Endothelial cell (in vitro differentiated cells): ENCODE results near the gene DIPK1C. TPM values are rescaled to one million over a fixed set of nuclear protein-coding genes. Genes with fewer than 3 reads are reported as not detected.

Experiments used
- DNase-seq: peaks from one replicate; pipeline ENCODE4 v3.0.0; 2021; ENCODE audit warnings: low spot score
- H3K27ac Mint-ChIP-seq: one replicate; pipeline ENCODE4 v1.8.0; 2021; ENCODE audit warnings: mixed read lengths, inconsistent platforms; ENCODE audit not compliant: unreplicated experiment
- H3K27me3 Mint-ChIP-seq: one replicate; pipeline ENCODE4 v1.8.0; 2021; ENCODE audit warnings: mild to moderate bottlenecking, moderate library complexity, mixed read lengths, inconsistent platforms; ENCODE audit not compliant: unreplicated experiment
- H3K36me3 Mint-ChIP-seq: one replicate; pipeline ENCODE4 v1.8.0; 2021; ENCODE audit warnings: mild to moderate bottlenecking, low read depth, mixed read lengths, inconsistent platforms; ENCODE audit not compliant: unreplicated experiment
- H3K4me1 Mint-ChIP-seq: one replicate; pipeline ENCODE4 v1.8.0; 2021; ENCODE audit warnings: mild to moderate bottlenecking, mixed read lengths, inconsistent platforms; ENCODE audit not compliant: unreplicated experiment
- H3K4me3 Mint-ChIP-seq: one replicate; pipeline ENCODE4 v1.8.0; 2021; ENCODE audit warnings: mild to moderate bottlenecking, mixed read lengths, inconsistent platforms; ENCODE audit not compliant: unreplicated experiment
- H3K9me3 Mint-ChIP-seq: one replicate; pipeline ENCODE4 v1.8.0; 2021; ENCODE audit warnings: mixed read lengths, inconsistent platforms; ENCODE audit not compliant: unreplicated experiment
- CTCF ChIP-seq: fragments of 200-600 bp; sonication (generic); IDR thresholded peaks from one replicate; pipeline ENCODE4 v1.5.0; 2021; ENCODE audit warnings: antibody characterized with exemption; ENCODE audit not compliant: unreplicated experiment
- total RNA-seq: library from RNA; stranded (reverse); fragmentation: NEBNext Ultra II Directional; extraction: Animal tissue kit (Norgen Biotek cat#: 25700); gene quantifications from one replicate; pipeline ENCODE4 v1.2.1, GENCODE V29; 2021; ENCODE audit not compliant: unreplicated experiment

Gene DIPK1C
- total RNA-seq, 1 donor from 2014 or later, result 0.21 TPM

DNA sequence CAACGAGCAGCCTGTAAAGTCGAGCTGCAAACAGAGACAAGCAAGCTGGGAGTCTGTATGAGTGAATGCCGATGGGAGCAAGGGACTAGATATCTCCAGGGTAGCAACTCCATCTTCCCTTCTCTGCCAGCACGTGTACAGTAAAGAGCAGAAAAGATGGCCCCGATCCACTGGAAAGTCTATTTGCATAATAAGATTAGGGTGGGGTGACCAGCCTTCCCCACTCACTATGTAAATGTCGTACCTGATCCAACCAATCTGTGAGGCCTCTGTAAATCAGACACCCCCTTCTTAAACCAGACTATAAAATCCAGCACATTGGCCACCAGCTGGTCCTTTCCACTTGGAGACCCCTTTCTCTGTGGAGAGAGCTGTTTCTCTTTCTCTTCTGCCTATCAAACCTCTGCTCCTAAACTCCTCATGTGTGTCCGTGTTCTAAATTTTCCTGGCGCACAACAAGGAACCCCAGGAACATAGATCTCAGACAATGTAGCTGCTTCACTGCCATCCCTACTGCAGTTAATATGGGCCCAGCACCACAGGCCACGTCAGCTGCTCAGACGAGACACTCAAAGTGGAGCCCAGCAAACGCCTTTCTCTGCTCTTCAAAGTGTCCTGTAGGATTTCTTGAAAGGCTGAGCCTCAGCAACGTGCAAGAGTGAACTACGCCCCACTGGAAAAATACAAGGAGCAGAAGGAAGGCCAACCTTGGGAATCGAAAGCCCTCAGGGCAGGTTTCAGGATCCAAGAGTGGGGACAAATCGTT lies 26.1 kb downstream of the DIPK1C start:
- no peak for TF ChIP-seq CTCF
- no peak overlapping the region for H3K27ac Mint-ChIP-seq
- peaks cover 10% of the 10 kb centered on the region for H3K36me3 Mint-ChIP-seq
- DNase-seq, result no peak
- H3K4me1 Mint-ChIP-seq, result peaks cover 6% of the 10 kb centered on the region
- peaks cover 13% of the 10 kb centered on the region for H3K27me3 Mint-ChIP-seq
- H3K4me3 Mint-ChIP-seq, result no peak overlapping the region
- peaks cover 13% of the 10 kb centered on the region for H3K9me3 Mint-ChIP-seq

GRCh38 chr18:74430231-74430630 lies 26.9 kb downstream of the DIPK1C start:
- Mint-ChIP-seq H3K4me3 (no peak overlapping the region), H3K4me1 (peaks cover 2% of the 10 kb centered on the region), H3K27me3 (peaks cover 13% of the 10 kb centered on the region), H3K27ac (no peak overlapping the region), H3K36me3 (peaks cover 10% of the 10 kb centered on the region), H3K9me3 (peaks cover 13% of the 10 kb centered on the region)
- no peak for DNase-seq
- TF ChIP-seq CTCF, result no peak

- Mint-ChIP-seq H3K27me3 (peaks cover 16% of the 10 kb centered on the region), H3K4me3 (no peak overlapping the region), H3K9me3 (peaks cover 23% of the 10 kb centered on the region), H3K36me3 (peaks cover 18% of the 10 kb centered on the region), H3K4me1 (peaks cover 2% of the 10 kb centered on the region), H3K27ac (no peak overlapping the region)
- no peak for DNase-seq
- TF ChIP-seq CTCF, result no peak
Measured at GRCh38 chr18:74429096-74429495, 28.0 kb downstream of the DIPK1C start.

DNA sequence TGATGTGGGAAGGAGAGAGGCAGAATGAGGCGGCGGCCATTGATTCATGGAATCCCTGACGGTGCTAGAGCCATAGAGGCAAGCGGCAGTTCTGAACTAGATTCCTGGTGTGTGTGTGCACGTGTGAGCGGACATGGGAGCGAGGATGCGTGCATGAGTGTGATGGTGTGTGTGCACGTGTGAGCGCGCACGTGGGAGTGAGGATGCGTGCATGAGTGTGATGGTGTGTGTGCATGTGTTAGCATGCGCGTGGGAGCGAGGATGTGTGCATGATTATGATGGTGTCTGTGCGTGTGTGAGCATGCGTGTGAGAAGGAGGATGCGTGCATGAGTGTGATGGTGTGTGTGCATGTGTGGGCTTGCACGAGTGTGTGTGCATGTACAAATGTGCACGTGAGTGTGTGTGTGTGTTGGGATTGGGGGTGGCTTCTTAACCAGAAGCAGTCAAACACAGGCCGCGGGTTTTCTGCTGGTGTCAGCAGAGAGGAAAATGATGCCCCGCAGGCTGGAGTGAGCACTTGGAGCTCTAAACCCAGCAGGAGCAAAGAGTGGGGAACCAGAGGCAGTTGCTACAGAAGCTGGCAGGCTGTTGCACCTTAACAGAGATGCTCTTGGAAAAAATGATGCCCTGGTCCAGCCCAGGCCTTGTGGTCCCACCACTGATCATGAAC lies 29.5 kb downstream of the DIPK1C start:
- TF ChIP-seq CTCF, result no peak
- H3K27me3 Mint-ChIP-seq, result peaks cover 14% of the 10 kb centered on the region
- H3K4me1 Mint-ChIP-seq, result peaks cover 2% of the 10 kb centered on the region
- no peak for DNase-seq
- H3K9me3 Mint-ChIP-seq, result peaks cover 26% of the 10 kb centered on the region
- H3K27ac Mint-ChIP-seq, result no peak overlapping the region
- H3K4me3 Mint-ChIP-seq, result peak overlapping the region; percentile 21
- H3K36me3 Mint-ChIP-seq, result peaks cover 21% of the 10 kb centered on the region

DNA sequence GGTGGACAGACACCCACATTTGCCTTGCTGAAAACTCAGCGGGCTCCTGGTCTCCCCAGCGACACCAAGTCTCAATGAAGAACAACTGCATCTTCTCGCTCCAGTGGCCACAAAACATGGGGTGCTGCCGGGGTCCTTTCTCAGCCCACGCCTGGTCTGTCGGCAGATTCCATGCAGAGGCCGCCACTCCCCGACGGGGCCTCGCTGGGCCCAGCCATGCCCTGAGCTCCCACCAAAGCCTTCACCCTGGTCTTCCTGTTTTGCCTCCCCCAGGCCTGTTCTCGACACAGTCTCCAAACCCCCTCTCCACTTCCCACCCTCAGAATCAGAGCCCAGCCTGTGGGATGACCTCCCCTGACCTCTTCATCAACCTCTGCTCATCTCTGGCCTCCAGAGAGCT lies 31.2 kb downstream of the DIPK1C start:
- no peak for DNase-seq
- Mint-ChIP-seq H3K27ac (no peak overlapping the region), H3K4me3 (no peak overlapping the region), H3K4me1 (peaks cover 2% of the 10 kb centered on the region), H3K9me3 (peaks cover 26% of the 10 kb centered on the region), H3K27me3 (peaks cover 17% of the 10 kb centered on the region), H3K36me3 (peaks cover 21% of the 10 kb centered on the region)
- TF ChIP-seq CTCF, result no peak
